IPS DF 6.9 (cell line): ENCODE measurements around the gene KNG1.

ENCODE experiments used
- DNase-seq: peaks from one replicate; pipeline ENCODE4 v3.0.0-alpha.2; 2013; ENCODE audit warnings: low read depth, low spot score
- H3K27ac ChIP-seq: one replicate; pipeline ENCODE4 v1.5.1; 2013; ENCODE audit warnings: low read length, control low read depth
- H3K27me3 ChIP-seq: 2 replicates; pipeline ENCODE4 v1.6.1; 2013; ENCODE audit warnings: mild to moderate bottlenecking, low read length; ENCODE audit not compliant: control insufficient read depth, insufficient read depth
- H3K36me3 ChIP-seq: 2 replicates; pipeline ENCODE4 v1.6.1; 2013; ENCODE audit warnings: low read length; ENCODE audit not compliant: control insufficient read depth, insufficient read depth
- H3K4me1 ChIP-seq: 2 replicates; pipeline ENCODE4 v1.6.1; 2013; ENCODE audit warnings: low read length; ENCODE audit not compliant: control insufficient read depth, insufficient read depth
- H3K4me3 ChIP-seq: 2 replicates; pipeline ENCODE4 v1.5.1; 2013; ENCODE audit warnings: mild to moderate bottlenecking, low read length
- H3K9me3 ChIP-seq: 2 replicates; pipeline ENCODE4 v1.6.1; 2013; ENCODE audit warnings: low read length, inconsistent platforms; ENCODE audit not compliant: control insufficient read depth, insufficient read depth
- WGBS: extraction: QIAGEN DNeasy Blood & Tissue Kit; methylation state at CpG from one replicate; pipeline ENCODE4 v1.1.7; 2013; ENCODE audit warnings: mixed read lengths, missing lambda C conversion rate; ENCODE audit not compliant: insufficient read length, insufficient coverage; 5-methylcytosine and 5-hydroxymethylcytosine counted together

KNG1 gene

DNA sequence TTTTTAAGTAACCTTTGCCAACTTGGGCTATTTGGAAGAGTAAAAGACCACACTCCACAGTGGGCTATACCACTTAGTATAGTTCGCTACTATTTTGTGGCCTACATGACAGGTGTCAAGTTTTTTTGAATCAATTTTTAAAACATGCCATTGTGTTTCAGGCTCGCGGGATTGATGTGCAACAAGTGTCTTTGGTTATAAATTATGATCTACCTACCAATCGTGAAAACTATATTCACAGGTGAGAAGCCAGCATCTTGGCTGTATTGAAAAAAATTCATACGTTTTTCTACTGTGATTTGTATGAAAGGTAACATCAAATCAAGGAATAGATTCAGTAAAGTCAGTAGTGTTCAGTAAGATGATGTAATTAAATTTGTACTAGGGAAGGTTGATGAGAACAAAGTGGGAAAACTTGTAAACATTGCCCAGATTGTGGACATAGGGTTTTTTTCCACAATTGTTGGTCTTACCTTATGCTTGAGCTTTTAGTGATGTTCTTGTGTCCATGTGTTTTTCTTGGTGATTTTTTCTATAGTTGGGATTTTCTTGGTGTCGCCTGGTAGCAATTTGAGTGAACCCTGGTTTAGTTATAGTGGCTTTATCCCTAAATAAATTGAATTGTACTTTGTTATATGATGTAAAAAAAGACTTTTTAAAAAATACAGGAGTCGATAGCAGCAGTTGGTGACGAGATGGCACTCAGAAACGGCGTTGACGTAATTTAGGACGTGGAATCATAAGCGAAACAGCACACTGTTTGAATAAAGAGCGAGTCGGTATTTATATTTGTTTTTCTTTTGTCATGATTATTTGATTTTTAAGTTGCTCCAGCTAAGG lies 70.7 kb downstream of the KNG1 start:
- H3K27me3 ChIP-seq: no peaks in the 10 kb centered on the region
- H3K36me3 ChIP-seq: peaks cover 55% of the 10 kb centered on the region; the same call in 1 of the 2 replicates
- H3K4me3 ChIP-seq: no peak overlapping the region
- H3K4me1 ChIP-seq: no peaks in the 10 kb centered on the region
- DNase-seq: no peak
- no peak overlapping the region for H3K27ac ChIP-seq
- WGBS: 100% methylated on average over 9 of the region's 15 CpGs
- H3K9me3 ChIP-seq: no peaks in the 10 kb centered on the region

DNA sequence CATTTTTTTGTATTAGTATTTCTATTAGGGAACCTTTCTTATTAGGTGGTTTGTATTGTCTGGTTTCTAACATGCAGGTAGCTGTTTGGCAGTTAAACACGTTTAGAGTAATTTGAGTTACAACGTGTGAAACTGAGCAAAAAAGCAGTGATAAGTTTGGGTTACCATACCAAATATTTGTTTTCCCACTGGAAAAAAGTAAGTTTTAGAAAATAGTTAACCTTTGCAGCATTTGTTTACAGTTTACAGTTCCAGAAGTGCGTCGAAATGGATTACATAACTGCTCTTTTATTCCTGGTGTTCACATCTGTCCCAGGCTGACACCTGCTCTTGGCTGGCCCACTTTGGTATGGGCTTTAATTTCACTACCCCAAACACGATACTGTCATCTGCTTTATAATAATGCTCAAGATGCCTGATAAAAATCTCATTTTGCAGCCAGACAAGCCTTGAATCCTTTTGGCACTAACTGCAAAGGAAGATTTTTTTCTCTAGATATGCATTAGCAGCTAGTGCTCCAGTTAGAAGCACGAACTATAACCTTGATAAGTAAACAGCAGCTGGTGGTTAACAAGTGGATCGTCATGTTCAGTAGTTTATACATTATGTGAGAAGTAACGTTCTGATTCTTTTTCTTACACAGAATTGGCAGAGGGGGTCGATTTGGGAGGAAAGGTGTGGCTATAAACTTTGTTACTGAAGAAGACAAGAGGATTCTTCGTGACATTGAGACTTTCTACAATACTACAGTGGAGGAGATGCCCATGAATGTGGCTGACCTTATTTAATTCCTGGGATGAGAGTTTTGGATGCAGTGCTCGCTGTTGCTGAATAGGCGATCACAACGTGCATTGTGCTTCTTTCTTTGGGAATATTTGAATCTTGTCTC lies 71.6 kb downstream of the KNG1 start:
- no peak overlapping the region for H3K4me3 ChIP-seq
- DNase-seq: no peak
- H3K9me3 ChIP-seq: no peaks in the 10 kb centered on the region
- WGBS: no CpG with 5 or more reads among the region's 13 CpGs
- H3K4me1 ChIP-seq: no peaks in the 10 kb centered on the region
- no peaks in the 10 kb centered on the region for H3K27me3 ChIP-seq
- peaks cover 55% of the 10 kb centered on the region; the same call in 1 of the 2 replicates for H3K36me3 ChIP-seq
- H3K27ac ChIP-seq: no peak overlapping the region

DNA sequence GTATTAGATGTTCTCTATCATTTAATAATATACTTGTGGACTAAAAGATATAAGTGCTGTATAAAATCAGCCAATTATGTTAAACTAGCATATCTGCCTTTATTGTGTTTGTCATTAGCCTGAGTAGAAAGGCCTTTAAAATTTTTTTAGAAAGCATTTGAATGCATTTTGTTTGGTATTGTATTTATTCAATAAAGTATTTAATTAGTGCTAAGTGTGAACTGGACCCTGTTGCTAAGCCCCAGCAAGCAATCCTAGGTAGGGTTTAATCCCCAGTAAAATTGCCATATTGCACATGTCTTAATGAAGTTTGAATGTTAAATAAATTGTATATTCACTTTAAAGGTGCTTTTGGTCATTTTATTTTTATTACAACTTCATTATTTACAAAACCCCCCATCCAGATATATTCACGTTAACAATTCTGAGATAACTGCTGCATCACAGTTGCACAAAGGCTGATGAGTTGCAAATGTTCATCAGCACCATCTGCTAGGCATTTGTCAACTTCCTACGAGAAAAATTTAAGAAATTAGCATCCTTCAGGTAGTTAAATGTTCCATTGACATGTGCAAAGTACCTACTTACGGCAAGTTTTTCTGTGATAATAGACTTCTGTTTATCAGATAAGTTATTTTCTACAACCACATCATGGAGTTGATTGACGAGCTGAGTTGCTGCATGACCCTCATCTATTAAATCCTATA lies 72.5 kb downstream of the KNG1 start:
- H3K27me3 ChIP-seq: no peaks in the 10 kb centered on the region
- H3K4me3 ChIP-seq: no peak overlapping the region
- WGBS: no CpG with 5 or more reads among the region's 4 CpGs
- DNase-seq: no peak
- H3K36me3 ChIP-seq: peaks cover 52% of the 10 kb centered on the region; the same call in 1 of the 2 replicates
- H3K4me1 ChIP-seq: no peaks in the 10 kb centered on the region
- no peaks in the 10 kb centered on the region for H3K9me3 ChIP-seq
- H3K27ac ChIP-seq: no peak overlapping the region

DNA sequence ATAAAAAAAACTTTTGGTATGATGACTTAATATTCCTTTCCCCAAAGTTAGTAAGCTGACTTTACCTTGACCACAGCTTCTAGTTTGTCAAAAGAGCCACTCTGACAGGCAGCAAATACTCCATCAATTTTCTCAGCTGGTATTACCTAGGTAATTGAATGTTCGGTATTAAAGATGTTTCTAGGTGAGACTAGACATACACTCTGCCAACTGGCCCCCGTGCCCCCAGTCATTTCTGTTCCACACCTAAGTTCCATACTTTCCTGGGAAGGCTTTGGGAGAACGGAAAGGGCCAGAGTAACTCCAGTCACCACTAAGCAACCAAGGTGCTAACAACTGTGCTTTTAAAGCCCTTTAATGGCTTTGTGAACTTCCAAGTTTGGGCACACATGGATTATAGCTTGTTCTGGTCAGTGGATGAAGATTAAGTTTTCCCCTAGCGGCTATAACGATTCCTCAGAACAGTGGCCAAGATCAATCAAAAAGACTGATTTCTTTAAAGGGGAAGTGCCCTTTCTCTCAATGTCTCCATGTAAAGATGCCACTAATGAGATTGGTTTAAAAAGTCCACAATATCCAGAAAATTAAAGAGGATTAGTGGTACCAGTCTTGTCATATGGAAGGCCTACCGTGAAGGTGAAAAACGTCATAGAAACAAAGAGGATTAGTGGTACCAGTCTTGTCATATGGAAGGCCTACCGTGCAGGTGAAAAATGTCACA lies 73.3 kb downstream of the KNG1 start:
- H3K4me3 ChIP-seq: no peak overlapping the region
- no peaks in the 10 kb centered on the region for H3K4me1 ChIP-seq
- no peaks in the 10 kb centered on the region for H3K27me3 ChIP-seq
- no peak overlapping the region for H3K27ac ChIP-seq
- H3K9me3 ChIP-seq: no peaks in the 10 kb centered on the region
- DNase-seq: no peak
- no CpG with 5 or more reads among the region's 8 CpGs for WGBS
- peaks cover 45% of the 10 kb centered on the region; the same call in 1 of the 2 replicates for H3K36me3 ChIP-seq
